Measurements from ENCODE around the gene GPR37L1.

The GPR37L1 gene

DNA sequence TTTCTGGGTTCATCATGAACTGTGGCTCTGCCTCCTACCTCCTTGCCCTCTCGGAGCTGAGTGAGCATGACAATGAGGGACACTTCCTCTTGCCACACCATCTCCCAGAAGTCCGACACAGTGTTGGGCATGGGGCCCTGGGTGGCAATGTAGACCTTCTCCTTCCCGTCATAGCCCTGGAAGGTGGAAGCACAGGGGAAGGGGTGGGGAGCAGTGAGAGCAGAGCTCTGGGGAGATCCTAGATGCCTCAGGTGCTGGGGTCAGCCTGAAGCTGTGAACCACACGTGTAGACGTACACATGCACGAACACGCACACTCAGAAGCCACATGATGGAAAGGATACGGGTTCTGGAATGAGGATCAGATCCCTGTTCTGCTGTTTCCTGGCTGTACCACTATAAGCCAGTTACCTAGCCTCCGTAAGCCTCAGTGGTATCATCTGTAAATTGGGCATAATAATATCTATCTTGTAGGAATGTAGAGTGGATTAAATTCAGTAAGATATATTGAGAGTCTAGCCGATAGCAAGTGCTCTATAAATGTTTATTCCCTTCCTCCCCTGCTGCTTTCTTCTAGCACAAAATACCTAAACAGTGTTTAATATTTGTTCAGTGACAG lies 31.5 kb downstream of the GPR37L1 start:
- no peak for DNase-seq (ENCODE audit: low read depth in 2 of 2, low spot score in 1 of 2)

DNA sequence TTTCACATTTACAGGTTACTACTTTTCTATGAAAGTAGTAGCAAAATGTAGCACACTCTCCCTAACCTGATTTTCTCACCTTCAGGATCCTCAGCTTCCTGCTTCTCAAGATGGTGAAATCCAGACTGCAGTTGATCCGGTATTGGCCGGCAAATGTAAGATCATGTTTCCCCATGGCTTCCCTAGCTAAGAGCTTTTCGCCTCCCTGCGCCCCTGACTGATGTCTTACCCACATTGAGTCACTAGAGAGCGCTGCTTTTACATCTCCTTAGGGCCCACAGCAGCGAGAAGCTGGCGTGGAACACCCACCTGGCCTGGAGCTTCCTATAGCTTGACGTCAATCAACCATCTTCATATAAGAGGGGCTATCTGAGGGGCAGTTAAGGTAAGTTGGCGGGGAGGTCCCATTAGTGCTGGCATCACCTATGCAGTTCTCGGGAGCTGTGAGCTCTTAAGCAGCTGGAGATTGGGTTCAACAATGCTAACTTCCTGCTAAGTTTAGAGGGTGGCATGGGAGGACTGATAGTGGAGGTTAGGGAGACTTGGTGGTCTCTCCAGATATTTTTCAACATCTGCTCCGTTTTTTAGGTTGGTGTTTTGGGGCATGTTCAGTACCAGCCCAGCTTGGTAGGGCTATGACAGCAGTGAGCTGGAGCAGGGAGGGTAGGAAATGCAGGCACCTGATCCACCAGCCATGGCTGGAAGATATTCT lies 32.2 kb downstream of the GPR37L1 start:
- DNase-seq (ENCODE audit: low read depth in 2 of 2, low spot score in 1 of 2) = no peak

DNA sequence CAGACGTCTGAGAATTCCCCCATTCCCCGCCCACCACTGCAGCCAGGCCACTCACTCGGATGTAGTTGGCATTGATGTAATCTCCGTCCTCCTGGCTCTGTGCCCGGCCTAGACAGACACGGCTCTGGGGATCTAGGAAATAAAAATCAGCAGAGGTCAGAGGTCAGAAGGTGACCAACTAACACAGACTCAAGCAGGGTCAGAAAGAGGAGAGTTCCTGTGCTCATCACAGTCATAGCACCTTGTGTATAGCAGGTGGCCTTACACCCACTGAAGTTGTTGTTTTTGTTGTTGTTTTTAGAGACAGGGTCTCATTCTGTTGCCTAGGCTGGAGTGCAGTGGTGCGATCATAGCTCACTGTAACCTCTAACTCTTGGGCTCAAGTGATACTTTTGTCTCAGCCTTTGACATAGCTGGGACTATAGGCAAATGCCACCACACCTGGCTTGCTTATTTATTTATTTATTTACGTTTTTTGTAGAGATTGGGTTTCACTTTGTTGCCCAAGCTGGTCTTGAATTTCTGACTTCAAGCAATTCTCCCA lies 32.8 kb downstream of the GPR37L1 start:
- DNase-seq (ENCODE audit: low read depth in 2 of 2, low spot score in 1 of 2) = no peak

DNA sequence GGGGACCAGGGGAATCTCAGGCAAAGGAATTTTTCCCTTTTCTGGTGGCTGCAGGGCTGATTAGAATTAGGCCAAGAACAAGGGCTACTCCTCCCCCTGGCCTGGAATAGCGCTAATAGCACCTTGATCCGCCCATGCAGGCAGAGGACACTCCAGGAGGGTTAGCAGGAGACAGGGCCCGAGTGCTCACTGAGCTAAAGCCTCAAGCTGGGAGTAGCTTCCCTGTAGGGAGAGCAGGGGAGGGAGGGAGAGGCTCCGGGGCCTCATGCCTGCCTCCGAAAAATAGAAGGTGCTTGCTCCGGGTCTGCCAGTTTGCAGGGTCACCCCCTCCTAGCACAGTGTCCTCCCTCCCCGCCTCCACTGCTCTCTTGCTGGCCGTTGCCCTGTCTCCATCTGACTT lies 33.9 kb downstream of the GPR37L1 start:
- no peak for DNase-seq (ENCODE audit: low read depth in 2 of 2, low spot score in 1 of 2)

DNA sequence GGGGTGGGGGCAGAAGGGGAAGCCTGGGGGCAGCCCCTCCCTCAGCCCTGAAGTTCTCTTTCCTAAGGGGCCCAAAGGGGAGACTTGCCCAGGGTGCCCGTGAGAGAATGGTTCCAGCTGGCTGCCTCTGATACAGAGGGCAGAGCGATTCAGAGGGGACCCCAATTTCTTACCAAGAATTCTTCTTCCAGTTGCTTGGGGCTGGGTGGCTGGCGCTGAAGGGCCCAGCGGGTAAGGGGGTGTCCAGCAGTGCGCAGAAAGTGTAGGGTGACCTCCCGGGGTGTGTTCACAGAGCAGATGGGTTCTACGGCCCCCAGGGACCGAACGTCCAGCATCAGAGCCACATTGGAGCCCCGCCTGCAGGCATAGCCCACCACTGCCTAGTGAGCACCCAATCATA lies 35.2 kb downstream of the GPR37L1 start:
- no peak for DNase-seq (ENCODE audit: low read depth in 2 of 2, low spot score in 1 of 2)

DNA sequence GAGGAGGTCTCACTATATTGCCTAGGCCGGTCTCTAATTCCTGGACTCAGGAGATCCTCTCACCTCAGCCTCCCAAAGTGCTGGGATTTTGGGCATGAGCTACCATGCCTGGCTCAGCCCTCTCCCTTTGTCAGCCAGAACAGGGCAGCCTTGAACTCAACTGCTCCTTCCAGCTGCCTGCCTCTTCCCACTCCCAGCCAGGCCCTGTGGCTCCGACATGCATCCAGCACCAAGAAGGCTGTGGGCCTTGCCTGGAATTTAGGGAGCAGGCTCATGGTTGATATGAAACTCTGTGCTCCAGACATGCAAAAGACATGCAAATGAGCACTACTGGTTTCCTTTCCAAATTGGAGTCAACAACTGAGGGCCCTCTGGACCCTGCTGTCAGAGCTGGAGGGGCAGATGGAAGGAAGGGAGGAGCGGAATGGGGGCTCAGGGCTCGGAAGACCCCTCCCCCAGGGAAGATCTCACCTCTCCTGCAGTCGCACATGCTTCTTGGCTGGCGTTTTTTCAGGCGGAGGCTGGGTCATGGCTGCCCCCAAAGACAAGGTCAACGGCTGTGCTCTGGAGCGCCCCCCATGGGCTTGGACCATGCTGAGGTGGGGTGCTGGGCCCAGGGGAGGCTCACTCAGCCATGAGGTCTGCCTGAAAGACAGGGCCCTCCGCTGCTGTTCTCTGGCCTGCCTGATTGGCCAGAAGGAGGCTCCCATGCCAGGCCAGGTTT lies 36.3 kb downstream of the GPR37L1 start:
- no peak for DNase-seq (ENCODE audit: low read depth in 2 of 2, low spot score in 1 of 2)

DNA sequence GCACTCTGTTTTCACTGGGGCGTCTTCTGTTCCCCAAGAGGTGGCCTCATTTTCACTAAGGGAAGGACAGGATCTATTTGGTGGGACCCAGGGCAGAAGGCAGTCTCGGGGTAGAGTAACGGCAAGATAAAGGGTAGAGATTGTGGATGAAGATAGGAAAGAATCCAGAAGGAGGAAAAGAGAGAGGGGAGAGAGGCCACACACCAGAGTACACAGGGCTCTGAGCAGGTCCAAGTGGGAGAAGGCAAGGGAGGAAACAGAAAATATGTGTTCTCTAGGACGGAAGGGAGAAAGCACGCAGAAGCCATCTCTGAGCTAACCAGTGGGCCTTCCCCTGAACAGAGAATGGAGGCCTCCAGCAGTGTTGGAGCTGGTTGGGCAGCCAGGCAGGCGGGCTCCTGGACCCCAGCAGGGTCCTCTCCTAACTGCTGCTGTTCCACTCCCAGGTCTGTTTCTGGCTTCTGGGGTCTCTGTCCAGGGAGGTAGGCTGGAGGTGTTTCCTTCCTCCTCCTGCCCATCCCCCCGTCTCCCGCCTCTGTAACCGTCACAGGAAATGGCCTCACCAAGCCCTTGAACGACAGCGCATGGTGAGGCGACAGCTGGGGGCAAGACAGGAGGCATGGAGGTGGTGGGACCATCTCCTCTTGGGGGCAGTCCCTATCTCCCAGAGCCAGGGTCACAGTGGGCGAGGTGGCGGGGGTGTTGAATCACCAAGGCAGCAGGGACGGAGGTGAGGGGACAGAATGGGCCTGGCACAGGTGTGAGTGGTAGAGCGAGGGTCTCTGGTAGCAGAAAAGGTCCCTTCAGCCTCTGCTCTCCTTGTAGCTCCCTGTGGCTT lies 37.0 kb downstream of the GPR37L1 start:
- DNase-seq (ENCODE audit: low read depth in 2 of 2, low spot score in 1 of 2) = peak; percentile 38 to 44

DNA sequence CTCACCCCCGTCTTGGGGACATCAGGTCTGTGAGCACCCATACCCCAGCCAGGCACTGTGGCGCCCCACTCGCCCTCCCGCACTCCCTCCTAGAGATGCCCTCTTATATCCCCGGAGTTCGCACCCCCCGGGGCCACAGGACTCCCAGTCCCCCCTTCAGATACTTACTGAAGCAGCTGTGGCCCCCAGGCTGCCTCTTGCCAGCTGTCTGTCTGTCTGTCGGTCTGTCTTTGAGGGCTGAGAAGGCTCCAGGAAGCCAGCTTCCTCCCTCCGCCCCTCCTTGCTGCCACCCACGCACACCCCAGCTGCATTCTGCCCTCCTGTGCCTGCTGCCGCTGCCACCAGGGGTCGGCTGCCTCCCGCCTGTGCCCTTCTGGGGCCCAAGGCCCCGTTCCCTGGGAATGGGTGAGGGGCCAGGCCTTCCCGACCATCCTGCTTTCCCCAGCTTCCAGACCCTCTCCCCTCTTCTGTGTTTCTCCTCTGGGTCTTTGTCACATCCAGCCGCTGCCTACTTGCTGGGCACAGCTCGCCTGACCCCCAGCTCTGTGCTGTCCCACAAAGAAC lies 37.7 kb downstream of the GPR37L1 start, which contains the start of gene PTPN7:
TSS of gene PTPN7 (minus strand) at position 226 of the 564 bp plus-strand sequence. CDS start 1,200 bp downstream, outside the sequence.
- peak; percentile 79 to 81 for DNase-seq (ENCODE audit: low read depth in 2 of 2, low spot score in 1 of 2)

DNA sequence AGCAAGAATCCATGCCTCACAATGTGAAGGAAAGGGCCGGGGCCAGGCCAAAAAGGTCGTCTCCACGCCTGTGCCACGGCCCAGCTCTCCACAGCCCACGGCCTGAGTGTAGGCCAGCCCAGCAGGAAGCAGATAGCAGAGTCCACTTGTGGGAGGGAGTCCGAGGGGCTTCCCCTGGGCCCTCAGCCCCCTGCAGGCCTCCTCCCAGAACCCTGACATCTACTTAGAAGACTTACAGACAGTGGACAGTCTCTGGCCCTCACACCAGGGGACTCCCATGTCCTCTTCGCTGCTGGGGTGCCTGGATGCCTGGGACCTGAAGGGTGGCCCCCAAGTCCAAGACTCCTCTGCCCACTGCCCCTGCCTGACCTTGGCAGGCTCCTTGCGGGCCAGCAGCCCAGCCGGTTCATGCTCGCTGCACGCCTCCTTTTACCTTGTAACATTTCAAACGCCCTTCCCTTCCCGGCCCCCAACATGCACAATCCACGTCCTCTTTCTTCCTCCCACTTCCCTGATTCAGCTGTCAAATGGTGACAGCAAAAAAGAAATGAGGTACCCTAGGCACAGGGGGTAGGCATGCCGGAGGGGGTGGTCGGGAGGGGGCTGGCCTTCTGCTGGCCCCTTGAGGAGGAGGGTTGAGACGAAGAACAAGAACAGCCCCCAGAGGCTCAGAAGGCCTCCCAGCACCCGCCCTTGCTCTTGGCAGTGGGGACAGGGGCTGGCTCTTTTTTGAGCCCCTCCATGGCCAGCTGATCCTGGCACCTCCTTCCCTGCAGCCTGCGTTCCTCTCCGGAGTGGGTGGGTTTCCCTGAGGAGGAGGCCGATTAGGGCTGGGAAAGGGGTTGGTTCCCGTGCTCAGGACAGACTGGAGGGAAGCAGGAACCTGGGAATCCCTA lies 38.7 kb downstream of the GPR37L1 start:
- no peak for DNase-seq (ENCODE audit: low read depth in 2 of 2, low spot score in 1 of 2)

DNA sequence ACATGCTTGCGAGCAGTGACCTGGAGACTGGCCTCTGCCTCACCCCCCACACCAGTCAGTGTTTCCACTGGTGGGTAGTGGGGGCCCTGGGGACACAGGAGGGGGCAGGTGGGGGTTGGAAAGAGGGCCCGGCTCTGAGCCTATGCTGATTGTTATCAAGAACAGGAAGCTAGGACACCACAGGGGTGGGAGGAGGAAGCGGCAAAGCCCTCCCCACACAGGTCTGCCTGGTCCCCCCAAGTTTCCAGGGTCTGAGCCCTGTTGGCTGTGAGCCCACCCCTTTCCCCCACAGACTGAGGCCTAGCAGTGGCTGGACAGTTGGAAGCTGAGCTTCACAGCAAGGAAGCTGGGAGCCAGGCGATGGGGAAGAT lies 39.3 kb downstream of the GPR37L1 start:
- DNase-seq (ENCODE audit: low read depth in 2 of 2, low spot score in 1 of 2) = peak; percentile 29 to 56

DNA sequence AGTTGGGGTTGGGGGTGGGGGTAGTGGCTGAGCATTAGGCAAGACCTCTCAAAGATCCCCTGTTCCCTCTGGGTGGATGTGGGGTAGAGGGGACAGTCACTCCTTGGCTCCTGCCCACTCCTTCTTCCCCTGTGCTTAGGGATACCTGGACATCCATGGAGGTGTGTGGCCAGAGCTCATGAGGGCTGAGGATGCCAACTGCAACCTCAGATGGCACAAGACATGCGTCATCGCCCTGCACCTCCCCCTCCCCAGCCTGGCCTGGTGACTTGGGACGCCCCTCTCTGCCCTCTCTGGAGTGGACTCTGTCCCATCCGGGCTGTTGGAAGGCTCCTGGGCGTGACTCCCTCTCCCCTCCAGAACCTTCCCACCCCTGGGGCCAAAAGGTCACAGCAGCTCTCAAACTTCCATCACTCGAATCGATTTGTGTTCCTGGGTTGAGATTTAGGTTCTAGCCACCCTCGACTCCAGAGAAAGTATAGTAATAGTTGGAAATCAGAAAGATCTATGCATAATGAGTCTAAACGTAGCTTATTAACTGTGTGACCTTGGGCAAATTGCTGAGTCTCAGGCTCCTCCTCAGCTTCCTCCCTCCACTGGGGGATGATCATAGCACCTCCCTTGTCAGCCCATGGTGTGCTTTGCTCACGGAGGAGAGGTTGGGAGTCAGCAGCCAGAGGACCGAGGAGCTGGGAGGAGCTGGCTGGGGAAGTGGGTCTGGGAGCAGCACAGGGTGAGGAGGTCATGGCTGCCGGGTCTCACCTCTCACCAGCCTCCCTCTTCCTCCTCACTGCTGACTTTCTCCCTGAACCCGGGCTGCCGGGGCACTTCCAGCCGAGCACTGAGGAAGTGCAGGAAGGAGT lies 39.9 kb downstream of the GPR37L1 start:
- DNase-seq (ENCODE audit: low read depth in 2 of 2, low spot score in 1 of 2) = no peak

DNA sequence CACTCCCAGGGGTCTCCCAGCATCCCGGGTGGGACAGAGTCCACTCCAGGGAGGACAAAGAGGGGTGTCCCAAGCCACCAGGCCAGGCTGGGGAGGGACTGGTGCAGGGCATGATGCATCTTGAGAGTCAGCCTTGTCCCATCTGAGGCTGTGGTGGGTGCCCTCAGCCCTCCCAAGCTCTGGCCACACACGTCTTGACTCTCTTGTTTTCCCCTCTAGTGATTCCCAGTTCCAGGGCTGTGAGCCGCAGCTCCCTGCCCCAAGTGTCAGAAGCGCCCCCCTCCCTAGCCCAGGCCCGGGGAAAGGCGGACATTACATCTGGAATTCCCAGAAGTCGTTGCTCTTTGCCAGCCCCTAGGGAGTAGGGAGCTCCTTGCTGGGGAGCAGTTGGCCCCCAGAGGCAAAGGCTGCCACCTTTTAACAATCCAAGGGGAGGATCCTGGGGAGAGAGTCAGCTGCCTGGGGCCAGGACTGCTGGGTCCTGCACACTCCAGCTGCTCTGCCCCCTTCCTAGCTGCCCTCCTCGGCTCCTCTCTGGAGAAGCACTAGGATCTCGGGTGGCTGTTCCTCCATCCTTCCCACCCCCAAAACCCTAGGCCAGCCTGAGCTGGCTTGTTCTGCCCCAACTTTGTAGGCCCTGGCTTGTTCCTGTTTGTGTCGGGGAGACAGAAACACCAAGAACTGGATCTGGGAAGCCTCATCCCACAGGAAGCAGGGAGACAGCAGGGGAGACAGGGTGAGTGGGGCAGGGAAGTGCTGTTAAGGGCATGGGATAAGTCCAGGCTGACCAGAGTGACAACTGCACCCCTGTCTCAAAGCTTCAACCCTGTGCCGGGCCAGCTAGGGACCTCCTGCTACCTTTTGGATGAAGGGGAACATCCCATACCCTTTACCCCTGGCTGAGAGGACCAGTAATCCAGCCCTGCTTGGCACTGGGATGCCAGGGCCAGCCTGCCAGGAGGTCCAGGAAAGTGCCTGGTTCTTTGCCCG lies 40.9 kb downstream of the GPR37L1 start:
- no peak for DNase-seq (ENCODE audit: low read depth in 2 of 2, low spot score in 1 of 2)

DNA sequence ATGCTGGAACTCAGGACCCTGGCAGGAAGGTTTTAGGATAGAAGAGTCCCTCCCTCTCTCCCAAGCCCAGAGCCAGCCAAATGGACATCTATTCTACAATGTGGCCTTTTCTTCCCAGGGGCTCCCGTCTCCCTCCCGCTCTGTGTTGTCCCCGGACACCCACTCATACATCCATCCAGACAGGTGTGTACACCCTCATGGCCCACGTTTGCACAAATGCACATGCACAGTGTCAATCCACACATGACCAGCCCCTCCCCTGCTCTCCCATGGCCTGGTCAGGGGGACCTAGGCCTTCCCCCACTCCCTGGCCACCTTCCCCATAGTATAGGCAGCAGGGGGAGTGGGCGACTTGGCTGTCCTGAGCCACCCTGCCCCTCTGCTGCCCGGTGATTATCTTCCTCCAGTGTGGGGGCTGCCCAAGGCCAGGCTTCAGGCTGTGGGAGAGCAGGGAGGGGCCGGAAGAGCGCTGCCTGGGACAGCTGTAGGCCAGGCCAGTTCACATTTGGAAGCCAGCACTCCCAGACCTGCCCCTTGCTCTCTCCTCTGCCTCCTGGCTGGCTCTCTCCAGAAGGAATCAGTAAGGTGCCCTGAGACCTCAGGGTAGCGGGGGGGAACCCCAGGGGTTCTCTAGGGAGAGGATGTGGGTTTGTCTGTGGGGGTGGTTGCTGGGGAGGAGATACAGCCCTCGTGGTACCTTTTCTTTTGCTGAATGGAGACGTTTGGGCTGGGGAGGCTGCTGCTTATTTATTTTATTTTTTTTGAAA lies 41.7 kb downstream of the GPR37L1 start:
- peak; percentile 53 to 68 for DNase-seq (ENCODE audit: low read depth in 2 of 2, low spot score in 1 of 2)

DNA sequence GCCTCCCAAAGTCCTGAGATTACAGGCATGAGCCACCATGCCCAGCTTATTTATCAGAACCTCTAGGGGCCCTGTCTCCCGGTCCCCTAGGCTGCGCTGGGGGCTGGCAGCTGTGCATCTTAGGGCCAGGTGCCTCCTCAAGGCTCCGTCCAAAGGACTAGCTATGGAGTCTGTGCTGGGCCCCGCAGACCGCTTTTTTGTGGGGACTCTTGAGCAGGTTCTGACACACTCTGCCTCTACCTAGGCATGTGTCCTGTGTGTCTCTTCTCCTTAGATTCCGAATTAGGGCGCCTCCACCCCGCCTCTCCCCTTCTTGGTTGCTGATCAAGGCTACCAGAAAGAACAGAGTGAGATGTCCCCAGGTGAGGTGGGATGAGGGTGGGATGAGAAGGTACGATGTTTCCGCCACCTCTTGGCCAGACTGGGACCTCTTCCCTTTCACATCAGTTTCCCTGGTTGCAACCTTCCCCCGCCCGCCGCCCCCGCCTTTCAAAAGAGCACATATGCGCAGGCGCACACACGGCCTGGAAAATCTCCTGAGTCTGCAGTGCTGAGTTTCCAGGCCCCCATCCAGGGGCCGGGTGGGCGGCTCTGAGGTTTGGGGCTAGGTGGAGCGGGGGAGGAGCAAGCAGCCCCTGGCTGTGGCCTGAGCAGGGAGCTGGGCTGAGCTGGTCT lies 42.7 kb downstream of the GPR37L1 start:
- DNase-seq (ENCODE audit: low read depth in 2 of 2, low spot score in 1 of 2) = no peak

DNA sequence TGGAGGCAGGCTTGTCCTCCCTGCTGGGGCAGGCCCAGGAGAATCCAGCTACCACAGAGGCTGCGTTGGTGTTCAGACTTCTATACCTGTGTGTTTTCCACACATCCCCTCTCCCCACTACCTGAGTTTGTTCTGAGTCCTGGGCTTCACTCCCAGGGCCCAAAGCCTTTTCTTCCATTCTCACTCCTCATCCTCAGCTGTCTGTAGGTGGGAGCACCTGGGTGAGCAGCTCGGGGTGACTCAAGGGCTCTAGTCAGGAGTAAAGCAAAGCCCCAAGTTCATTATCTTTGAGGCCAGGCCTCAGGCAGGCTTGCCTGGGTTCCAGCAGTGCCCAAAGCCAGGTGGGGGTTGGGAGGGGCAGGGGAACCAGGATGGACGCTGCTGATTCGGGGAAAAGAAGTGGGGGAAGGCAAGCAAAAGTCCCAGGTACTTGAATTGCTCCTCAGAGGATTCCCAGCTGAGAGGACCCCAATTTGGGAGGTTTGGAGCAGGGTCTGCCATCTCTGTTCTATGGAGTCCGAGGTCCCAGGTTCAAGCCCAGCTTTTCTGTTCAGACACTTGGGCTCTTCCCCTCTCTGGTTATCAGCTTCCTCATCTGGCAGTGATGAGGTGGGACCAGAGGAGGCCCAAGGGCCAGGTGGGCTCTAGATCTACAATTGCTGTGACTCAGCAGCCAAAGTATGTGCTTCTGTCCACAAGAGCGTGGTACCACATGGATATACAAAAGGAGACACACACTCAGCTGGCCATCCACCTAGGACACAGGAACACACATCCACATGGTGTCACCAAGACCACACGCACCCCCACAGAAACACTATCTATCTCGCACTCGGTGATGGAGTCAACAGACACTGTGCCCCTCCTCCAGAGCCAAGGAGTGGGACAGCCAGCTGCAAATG lies 43.5 kb downstream of the GPR37L1 start:
- no peak for DNase-seq (ENCODE audit: low read depth in 2 of 2, low spot score in 1 of 2)

All from stimulated activated CD8-positive, alpha-beta memory T cell treated with anti-CD3 and anti-CD28 coated beads, Interleukin-4, amount 100 ng/mL, for 4 hours (primary cell).